Measurements from ENCODE around the gene KRTAP5-11.
"Not testable (repeated sequence)": the region's sequence is repeated elsewhere in the genome, so short reads cannot be mapped to it uniquely, and the experiment has no call there.

The KRTAP5-11 gene, protein sequence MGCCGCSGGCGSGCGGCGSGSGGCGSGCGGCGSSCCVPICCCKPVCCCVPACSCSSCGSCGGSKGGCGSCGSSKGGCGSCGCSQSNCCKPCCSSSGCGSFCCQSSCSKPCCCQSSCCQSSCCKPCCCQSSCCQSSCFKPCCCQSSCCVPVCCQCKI

DNA sequence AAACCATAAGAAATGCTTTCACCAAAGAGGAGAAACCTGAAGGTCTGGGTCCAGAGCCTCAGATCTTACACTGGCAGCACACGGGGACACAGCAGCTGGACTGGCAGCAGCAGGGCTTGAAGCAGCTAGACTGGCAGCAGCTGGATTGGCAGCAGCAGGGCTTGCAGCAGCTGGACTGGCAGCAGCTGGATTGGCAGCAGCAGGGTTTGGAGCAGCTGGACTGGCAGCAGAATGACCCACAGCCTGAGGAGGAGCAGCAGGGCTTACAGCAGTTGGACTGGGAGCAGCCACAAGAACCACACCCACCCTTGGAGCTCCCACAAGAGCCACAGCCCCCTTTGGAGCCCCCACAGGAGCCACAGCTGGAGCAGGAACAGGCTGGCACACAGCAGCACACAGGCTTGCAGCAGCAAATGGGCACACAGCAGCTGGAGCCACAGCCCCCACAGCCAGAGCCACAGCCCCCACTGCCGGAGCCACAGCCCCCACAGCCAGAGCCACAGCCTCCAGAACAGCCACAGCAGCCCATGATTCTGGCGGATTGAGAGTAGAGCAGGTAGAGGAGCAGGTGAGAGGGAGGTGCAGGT, at the start of gene KRTAP5-11:
Gene KRTAP5-11, minus strand, starts transcription at position 567 of the 587 bp plus-strand sequence. Its CDS starts 38 bp downstream, at position 529.
- DNase-seq (ENCODE audit: low spot score), result no peak

DNA sequence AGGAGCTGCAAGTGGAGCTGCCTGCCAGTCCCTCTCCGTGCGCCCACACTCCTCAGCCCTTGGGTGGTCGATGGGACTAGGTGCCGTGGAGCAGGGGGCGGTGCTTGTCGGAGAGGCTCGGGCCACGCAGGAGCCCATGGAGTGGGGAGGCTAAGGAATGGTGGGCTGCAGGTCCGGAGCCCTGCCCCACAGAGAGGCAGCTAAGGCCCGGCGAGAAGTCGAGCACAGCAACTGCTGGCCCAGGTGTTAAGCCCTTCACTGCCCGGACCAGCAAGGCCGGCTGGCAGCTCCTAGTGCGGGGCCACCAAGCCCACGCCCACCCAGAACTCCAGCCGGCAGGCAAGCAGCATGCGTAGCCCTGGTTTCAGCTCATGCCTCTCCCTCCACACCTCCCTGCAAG, 48.9 kb upstream of the KRTAP5-11 start:
- DNase-seq (ENCODE audit: low spot score), result not testable (repeated sequence)

DNA sequence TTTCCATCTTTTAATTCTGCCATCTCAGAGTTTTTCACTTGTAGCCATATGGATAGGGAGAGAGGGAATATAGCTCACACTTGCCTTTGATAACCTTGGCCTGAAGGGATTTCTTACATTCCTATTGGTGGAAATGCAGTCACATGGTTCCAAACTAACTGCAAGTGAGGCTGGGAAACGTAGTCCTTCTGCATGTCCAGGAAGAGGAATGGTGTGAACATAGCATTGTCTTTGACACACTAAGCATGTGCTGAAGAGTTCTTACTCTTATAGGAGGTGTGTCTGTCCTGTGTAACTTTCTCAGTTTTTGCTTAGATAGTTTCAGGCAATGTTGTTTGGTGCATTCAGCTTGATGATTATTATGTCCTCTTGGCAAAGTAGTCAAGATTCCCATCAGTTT, 47.4 kb upstream of the KRTAP5-11 start:
- DNase-seq (ENCODE audit: low spot score), result peak; percentile 9

DNA sequence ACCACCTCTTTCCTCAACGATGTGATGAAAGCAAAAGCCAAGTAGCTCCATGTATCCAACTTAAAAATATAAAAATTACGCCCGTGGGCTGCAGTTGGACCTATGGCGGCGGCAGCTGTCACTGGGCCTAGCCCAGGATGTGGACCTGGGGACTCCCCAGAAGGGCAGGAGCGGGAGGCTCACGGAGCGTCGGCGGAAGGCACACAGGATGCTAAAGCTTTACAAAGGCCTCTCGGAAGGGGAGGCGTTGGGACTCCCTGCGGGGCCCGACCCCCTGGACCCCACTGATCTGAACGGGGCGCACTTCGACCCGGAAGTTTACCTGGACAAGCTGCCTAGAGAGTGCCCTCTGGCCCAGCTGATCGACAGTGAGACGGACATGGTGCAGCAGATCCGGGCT, 46.3 kb upstream of the KRTAP5-11 start:
- DNase-seq (ENCODE audit: low spot score), result not testable (repeated sequence)

DNA sequence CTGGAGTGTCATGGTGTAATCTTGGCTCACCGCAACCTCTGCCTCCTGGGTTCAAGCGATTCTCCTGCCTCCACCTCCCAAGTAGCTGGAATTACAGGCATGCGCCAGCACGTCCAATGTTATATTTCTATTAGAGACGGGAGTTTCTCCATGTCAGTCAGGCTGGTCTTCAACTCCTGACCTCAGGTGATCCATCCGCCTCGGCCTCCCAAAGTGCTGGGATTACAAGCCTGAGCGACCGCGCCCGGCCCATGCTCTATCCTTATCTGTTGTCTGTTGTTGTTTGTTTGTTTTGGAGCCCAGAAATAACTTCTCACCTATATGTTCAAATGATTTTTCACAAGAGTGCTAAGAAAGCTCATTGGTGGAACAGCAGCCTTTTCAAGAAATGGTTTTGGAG, 40.6 kb upstream of the KRTAP5-11 start:
- DNase-seq (ENCODE audit: low spot score), result not testable (repeated sequence)

DNA sequence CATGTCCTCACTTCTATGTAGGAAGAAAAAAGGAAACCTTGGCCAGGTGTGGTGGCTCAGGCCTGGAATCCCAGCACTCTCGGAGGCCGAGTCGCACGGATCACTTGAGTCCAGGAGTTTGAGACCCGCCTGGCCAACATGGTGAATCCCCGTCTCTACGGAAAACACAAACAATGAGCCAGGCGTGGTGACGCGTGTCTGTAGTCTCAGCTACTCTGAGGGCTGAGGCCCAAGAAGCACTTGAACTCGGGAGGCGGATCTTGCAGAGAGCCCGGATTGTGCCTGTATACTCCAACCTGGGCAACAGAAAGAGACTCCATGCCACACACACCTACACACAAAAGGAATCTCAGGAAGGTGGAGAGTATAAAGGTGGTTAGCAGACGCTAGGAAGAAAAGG, 39.9 kb upstream of the KRTAP5-11 start:
- DNase-seq (ENCODE audit: low spot score), result not testable (repeated sequence)

DNA sequence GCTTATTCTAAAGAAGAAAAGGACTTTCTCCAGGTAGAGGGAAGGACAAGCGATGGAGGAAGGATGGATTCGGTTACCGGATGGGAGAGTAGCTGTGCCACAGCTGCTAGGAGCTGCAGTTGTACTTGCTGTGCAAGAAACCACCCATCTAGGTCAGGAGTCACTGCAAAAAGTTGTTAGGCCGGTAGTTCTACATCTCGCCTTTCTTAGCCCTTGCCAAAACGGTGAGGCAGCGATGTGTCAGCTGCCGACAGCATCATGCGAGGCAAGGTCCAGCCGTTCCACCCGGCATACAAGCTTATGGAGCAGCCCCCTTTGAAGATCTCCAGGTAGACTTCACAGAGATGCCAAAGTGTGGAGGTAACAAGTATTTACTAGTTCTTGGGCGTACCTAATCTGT, 32.3 kb upstream of the KRTAP5-11 start:
- peak; percentile 26 for DNase-seq (ENCODE audit: low spot score)

DNA sequence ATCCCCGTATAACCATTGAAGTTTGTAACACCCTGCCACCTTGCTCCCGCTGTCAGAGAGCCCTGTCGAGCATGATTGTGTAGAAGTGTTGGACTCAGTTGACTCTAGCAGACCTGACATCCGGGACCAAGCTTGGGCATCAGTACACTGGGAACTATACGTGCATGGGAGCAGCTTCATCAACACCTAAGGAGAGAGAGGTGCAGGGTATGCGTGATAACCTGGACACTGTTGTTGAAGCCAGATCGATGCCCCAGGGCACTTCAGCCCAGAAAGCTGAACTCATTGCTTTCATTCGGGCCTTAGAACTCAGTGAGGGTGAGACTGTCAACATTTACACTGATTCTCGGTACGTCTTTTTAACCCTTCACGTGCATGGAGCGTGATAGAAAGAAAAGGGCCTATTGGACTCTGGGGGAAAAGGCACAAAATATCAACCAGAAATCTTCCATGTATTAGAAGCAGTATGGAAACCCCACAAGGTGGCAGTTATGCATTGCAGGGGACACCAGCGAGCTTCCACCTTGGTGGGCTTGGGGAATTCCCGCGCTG, 31.8 kb upstream of the KRTAP5-11 start:
- DNase-seq (ENCODE audit: low spot score), result not testable (repeated sequence)

DNA sequence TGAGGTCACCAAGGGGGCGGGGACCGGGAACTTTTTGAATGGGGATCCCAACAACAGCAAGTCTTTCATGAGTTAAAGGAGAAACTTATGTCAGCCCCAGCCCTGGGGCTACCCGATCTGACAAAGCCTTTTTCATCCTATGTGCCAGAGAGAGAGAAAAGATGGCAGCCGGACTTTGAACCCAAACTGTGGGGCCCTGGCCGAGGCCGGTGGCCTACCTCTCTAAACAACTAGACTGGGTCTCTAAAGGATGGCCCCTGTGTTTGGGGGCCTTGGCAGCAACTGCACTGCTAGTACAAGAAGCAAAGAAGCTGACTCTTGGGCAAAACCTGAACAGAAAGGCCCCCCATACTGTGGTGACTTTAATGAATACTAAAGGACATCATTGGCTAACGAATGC, 31.3 kb upstream of the KRTAP5-11 start:
- not testable (repeated sequence) for DNase-seq (ENCODE audit: low spot score)

DNA sequence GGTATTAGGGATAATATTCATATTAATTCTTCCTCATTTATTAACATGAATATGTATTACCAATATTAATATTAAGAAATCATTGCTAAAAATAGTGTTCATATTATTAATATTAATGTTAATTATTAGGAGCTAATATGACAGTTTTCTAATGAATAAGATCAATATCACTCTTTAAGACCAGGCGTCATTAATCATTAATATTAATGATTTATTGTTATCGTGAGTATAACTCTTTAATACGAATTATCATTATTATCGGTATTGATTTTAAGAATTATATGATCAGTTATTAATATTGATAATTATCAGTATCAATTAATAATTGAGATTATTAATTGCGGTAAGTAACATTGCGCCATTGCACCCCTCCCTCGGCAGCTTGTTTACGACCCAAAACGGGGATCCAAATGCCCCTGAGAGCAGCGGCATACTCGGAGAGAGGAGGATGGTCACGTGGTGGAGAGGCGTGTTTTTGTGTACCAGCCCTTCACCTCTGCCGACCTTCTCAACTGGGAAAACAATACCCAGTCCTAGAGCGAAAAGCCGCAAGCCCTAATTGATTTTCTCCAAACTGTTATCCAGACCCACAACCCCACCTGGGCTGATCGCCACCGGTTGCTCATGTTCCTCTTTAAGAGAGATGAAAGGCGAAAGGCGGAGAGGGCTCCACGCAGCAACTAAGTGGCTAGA, 28.7 kb upstream of the KRTAP5-11 start:
- not testable (repeated sequence) for DNase-seq (ENCODE audit: low spot score)

DNA sequence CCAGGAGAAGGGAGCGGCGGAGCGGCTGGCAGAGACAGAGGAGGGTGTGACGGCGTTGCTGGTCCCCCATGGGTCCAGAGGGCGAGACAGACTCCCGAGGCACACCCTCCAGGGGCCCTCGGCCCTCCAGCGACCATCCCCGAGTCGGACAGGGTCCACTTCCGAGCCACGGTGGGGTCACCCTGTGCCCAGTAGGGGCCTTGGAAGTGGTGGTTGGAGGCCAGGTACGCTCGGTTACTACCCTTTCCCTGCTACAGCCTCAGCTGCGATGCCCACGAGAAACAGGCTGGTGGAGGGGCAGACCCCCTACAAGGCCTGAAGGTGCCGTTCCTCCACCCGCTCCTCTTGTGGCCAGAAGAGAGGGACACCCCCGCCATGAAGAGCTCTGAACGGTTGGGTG, 25.6 kb upstream of the KRTAP5-11 start:
- DNase-seq (ENCODE audit: low spot score), result not testable (repeated sequence)

DNA sequence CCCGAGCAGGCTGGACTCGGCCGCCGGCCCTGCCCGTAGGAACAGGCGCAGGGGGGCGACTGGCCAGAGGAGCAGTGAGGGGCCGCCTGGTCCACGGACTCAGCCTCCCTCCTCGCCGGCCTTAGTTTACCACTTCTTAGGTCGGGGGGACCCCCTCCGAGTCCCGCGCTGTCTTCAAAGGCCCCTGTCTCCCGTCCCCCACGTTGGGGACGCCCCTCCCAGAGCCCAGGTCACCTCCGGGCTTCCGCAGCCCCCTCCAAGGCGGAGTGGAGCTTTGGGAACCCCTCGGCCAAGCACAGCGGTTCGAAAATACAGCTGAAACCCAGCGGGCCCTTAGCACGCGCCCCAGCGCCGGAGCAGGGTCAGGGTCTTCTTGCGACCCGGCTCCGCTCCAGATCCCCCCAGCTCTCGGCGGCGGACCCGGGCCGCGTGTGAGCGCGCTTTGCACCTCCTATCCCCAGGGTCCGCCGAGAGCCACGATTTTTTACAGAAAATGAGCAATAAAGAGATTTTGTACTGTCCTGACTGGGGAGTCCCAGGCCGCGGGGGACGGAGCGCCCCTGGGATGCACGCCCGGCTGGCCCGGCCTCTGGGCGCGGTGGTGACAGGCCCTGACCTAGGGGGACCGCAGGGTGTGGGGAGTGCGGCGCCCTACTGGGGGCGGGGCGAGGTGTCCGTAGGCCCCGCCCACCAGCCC, 25.0 kb upstream of the KRTAP5-11 start:
- not testable (repeated sequence) for DNase-seq (ENCODE audit: low spot score)

DNA sequence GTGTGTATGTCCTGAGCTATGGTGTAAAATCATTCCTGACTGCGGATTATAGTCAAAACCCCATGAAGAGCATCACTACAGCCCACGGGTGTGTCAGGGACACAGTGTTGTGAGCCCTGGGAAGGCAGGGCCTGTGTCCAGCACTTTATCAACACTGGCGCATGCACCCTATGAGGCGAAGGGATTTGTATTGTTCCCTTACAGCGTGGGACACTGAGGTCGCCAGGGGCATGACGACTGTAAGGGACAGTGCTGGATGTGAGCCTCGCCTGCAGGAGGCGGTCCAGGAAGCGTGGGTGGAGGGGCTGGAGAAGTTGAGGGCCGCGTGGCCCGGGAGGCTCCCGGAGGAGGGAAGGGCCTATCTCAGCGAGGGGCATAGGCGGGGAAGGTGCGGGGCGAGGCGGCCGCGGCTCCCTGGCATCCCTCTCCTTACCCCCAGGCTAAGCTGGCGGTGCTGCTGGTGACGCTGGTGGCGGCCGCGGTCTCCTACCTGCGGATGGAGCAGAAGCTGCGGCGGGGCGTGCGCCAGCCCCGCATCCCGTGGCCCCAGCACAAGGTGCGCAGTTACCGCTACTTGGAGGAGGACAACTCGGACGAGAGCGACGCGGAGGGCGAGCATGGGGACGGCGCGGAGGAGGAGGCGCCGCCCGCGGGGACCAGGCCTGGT, 24.3 kb upstream of the KRTAP5-11 start:
- DNase-seq (ENCODE audit: low spot score), result not testable (repeated sequence)

DNA sequence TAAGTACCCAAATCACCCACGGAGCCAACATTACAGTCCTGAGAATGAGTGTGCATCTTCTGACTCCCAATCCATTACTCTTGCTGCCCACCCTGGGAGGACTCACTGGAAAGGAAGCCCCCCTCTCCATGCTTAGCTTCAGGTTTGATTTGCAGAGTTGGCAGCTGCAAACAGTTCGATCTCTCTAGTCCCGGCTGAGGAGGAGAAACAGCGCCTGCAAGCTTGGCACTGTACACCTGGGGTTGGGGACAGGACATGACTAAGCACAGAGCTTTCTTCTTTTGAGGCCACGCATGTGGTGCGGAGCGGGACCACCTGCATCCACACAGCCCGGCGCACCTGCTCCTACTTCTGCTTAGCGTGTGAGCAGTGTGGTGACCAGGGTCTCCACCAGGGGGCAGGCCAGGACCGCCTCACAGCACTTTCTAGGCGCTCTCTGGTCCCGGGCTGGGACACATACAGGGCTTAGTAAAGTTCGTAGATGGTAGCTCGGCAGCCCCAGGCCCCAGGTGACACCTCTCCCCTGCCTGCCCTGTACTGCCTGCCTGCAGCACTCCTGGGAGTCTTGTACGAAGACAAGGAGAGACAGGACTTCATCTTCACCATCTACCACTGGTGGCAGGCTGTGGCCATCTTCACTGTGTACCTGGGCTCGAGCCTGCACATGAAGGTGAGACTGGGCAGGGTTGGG, 22.3 kb upstream of the KRTAP5-11 start:
- DNase-seq (ENCODE audit: low spot score), result not testable (repeated sequence)

DNA sequence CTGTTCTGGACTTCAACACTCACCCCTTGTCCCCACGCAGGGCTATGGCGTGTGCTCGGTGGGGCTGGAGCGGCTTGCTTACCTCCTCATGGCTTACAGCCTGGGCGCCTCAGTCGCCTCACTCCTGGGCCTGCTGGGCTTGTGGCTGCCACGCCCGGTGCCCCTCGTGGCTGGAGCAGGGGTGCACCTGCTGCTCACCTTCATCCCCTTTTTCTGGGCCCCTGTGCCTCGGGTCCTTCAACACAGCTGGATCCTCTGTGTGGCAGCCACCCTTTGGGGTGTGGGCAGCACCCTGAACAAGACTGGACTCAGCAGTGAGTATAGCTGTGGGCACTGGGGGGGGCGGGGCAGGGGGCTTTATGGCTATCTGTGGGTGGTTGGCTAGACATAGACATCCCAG, 20.5 kb upstream of the KRTAP5-11 start:
- not testable (repeated sequence) for DNase-seq (ENCODE audit: low spot score)

DNA sequence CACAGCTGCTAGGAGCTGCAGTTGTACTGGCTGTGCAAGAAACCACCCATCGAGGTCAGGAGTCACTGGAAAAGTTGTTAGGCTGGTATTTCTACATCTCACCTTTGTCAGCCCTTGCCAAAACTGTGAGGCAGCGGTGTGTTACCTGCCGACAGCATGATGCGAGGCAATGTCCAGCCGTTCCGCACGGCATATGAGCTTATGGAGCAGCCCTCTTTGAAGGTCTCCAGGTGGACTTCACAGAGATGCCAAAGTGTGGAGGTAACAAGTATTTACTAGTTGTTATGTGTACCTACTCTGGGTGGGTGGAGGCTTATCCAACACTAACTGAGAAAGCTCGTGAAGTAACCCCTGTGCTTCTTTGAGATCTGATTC, 6.9 kb upstream of the KRTAP5-11 start:
- DNase-seq (ENCODE audit: low spot score), result not testable (repeated sequence)

DNA sequence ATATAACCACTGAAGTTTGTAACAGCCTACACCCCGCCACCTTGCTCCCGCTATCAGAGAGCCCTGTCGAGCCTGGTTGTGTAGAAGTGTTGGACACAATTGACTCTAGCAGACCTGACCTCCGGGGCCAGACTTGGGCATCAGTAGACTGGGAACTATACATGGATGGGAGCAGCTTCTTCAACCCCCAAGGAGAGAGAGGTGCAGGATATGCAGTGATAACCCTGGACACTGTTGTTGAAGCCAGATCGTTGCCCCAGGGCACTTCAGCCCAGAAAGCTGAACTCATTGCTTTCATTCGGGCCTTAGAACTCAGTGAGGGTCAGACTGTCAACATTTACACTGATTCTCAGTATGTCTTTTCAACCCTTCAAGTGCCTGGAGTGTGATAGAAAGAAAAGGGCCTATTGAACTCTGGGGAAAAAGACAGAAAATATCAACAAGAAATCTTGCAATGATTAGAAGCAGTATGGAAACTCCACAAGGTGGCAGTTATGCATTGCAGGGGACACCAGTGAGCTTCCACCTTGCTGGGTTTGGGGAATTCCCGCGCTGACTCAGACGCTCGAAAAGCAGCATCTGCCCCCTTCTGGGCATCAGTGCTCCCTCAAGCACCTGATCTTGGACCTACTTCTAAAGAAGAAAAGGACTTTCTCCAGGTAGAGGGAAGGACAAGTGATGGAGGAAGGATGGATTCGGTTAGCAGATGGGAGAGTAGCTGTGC, 6.3 kb upstream of the KRTAP5-11 start:
- peak; percentile 74 for DNase-seq (ENCODE audit: low spot score)

DNA sequence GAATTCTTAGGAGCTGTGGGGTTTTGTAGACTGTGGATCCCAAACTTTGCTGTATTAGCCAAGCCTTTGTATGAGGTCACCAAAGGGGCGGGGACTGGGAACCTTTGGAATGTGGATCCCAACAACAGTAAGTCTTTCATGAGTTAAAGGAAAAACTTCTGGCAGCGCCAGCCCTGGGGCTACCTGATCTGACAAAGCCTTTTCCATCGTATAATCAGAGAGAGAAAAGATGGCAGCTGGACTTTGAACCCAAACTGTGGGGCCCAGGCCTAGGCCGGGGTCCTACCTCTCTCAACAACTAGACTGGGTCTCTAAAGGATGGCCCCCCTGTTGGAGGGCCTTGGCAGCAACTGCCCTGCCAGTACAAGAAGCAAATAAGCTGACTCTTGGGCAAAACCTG, 5.6 kb upstream of the KRTAP5-11 start:
- DNase-seq (ENCODE audit: low spot score), result peak; percentile 35

DNA sequence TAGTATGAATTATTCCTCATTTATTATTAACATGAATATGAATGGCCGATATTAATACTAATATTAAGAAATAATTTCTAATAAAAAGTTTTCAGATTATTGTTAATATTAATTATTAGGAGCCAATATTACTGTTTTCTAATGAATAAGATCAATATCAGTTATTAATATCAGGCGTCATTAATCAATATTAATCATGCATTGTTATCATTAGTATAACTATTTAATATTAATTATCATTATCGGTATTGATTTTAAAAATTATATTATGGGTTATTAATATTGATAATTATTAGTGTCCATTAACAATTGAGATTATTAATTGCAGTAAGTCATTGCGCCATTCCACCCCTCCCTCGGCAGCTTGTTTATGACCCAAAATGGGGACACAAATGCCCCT, 3.0 kb upstream of the KRTAP5-11 start:
- DNase-seq (ENCODE audit: low spot score), result not testable (repeated sequence)

DNA sequence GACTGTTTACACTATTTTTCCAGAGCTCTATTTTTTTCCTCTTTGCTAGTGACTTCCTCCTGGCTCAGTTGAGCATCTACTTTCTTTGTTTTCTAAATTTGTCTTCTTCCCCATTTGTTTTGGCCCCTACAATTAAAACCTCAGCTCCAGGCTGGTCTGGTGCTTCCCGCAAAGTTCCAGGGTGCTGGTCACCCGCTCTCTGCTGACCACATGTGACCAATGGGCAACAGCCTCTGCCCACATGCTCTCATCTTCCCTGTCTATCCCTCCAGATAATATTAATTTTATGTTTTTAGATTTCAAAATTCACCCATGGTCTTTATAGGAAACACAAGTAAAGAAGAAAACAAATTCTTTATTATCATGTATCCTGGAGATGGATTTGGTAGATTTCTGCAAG, 294 bp upstream of the KRTAP5-11 start:
- DNase-seq (ENCODE audit: low spot score), result not testable (repeated sequence)

DNA sequence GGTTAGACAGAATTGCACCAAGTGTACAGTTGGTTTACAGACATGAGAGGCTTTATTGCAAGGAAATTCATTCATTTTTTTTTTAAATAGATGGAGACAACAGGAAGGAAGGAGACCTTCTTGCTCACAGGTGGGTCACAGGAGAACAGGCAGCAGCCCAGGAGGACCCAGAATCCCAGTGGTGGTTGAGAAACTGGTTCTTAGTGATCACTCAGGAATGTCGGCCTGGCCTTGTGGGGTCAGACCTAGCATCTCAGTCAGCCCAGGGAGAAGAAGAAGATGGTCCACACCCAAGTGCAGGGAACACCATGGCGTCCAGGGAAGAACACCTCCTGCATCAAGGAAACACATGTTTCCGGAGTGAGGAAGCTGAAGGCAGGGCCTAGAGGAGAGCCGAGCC, 849 bp downstream of the KRTAP5-11 start:
- peak; percentile 29 for DNase-seq (ENCODE audit: low spot score)
